HCT116 (cell line): ENCODE data around the gene WSB1.

Experiments
- ATF3 ChIP-seq: IDR thresholded peaks from 2 replicates; pipeline ENCODE4 v1.6.1; 2012
- CEBPB ChIP-seq: IDR thresholded peaks from 2 replicates; pipeline ENCODE4 v1.6.1; 2012; ENCODE audit warnings: low read depth
- CTCF ChIP-seq, 3 experiments: fragments of 200-600 bp in 1 of 3; sonication (generic) in 1 of 3; IDR thresholded peaks in 2 of 3; conservative IDR thresholded peaks in 1 of 3; 2 replicates each; pipeline ENCODE4 v1.5.1; 2012 to 2017; ENCODE audit warnings: low read depth in 2 of 3, low read length in 2 of 3, antibody characterized with exemption in 1 of 3, borderline replicate concordance in 1 of 3, control low read depth in 1 of 3, mild to moderate bottlenecking in 1 of 3, mixed read lengths in 1 of 3, mixed run types in 1 of 3, moderate library complexity in 1 of 3; ENCODE audit not compliant: insufficient read depth in 1 of 3
- EGR1 ChIP-seq: IDR thresholded peaks from 2 replicates; pipeline ENCODE4 v1.6.1; 2012; ENCODE audit warnings: low read depth
- EZH2 ChIP-seq: fragments of 200-600 bp; sonication (generic); IDR thresholded peaks from 2 replicates; pipeline ENCODE4 v1.6.1; 2017; ENCODE audit warnings: antibody characterized with exemption, mixed run types
- EZH2phosphoT487 ChIP-seq: fragments of 200-600 bp; IDR thresholded peaks from 2 replicates; pipeline ENCODE4 v1.6.1; 2018; ENCODE audit warnings: antibody characterized with exemption, borderline replicate concordance
- FOSL1 ChIP-seq: IDR thresholded peaks from 2 replicates; pipeline ENCODE4 v1.6.1; 2012; ENCODE audit warnings: low read depth
- POLR2A ChIP-seq: IDR thresholded peaks from 2 replicates; pipeline ENCODE4 v1.7.0; 2011; ENCODE audit warnings: borderline replicate concordance; ENCODE audit not compliant: insufficient read depth, insufficient read length; ENCODE audit errors: extremely low read depth
- POLR2AphosphoS5 ChIP-seq: IDR thresholded peaks from 2 replicates; pipeline ENCODE4 v1.6.1; 2011; ENCODE audit warnings: mild to moderate bottlenecking, low read depth, low read length, moderate library complexity
- SRF ChIP-seq: IDR thresholded peaks from 2 replicates; pipeline ENCODE4 v1.6.1; 2012; ENCODE audit warnings: low read depth
- ZBTB33 ChIP-seq: IDR thresholded peaks from 2 replicates; pipeline ENCODE4 v1.6.1; 2011; ENCODE audit warnings: mild to moderate bottlenecking, low read length, moderate library complexity; ENCODE audit not compliant: insufficient replicate concordance; ENCODE audit errors: extremely low read depth
- ZFX ChIP-seq: fragments of 450-650 bp; IDR thresholded peaks from 2 replicates; pipeline ENCODE4 v1.6.1; 2017
- TF ChIP-seq, protein P1 (sequence below): IDR thresholded peaks from 2 replicates; pipeline ENCODE4 v1.6.1; 2012; ENCODE audit warnings: low read depth
- TF ChIP-seq, protein P2 (sequence below): IDR thresholded peaks from 2 replicates; pipeline ENCODE4 v1.6.1; 2012

DNA sequence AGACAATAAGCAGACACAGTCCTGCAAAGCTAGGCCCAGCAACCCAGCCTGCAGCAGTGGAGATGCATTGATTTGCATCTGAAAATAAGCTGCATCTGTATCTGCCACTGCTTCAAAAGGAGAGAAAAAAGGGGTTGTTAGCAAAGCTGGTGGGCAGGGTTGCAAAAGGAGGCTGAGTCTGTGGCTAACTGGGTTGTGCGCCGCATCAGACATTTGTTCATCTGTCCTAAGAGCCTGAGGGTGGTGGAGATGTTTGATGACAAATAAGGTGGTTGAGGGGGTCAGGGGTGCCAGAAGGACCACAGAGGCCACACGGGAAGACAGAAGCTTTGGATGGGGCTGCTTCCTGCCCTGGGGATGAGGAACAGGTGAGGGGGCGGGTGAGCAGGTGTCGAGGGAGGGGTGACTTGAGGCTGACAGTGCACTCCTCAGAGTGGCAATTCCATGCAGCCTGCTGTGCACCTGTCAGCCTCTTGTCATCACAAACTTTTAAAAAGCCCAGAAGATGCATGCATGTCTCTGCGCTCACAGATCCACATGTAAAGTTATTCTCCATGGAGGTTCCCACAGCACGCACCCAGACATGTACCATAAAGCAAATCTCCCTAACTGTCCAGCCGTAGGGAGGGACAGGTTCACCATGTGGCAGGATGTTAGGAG lies 35.4 kb downstream of the WSB1 start:
- TF ChIP-seq CTCF (IDR thresholded peaks at IDR 0.05 in 2 of 3, conservative IDR thresholded peaks at IDR 0.05 in 1 of 3; ENCODE audit: borderline replicate concordance in 1 of 3, insufficient read depth in 1 of 3, low read depth in 2 of 3, low read length in 2 of 3) (no peak), ZBTB33 (no peak), POLR2A (no peak), EZH2 (no peak), POLR2AphosphoS5 (no peak), EZH2phosphoT487 (no peak), EGR1 (no peak), CEBPB (no peak), ATF3 (no peak), FOSL1 (no peak), SRF (no peak), ZFX (no peak)
- TF ChIP-seq, protein P1, sequence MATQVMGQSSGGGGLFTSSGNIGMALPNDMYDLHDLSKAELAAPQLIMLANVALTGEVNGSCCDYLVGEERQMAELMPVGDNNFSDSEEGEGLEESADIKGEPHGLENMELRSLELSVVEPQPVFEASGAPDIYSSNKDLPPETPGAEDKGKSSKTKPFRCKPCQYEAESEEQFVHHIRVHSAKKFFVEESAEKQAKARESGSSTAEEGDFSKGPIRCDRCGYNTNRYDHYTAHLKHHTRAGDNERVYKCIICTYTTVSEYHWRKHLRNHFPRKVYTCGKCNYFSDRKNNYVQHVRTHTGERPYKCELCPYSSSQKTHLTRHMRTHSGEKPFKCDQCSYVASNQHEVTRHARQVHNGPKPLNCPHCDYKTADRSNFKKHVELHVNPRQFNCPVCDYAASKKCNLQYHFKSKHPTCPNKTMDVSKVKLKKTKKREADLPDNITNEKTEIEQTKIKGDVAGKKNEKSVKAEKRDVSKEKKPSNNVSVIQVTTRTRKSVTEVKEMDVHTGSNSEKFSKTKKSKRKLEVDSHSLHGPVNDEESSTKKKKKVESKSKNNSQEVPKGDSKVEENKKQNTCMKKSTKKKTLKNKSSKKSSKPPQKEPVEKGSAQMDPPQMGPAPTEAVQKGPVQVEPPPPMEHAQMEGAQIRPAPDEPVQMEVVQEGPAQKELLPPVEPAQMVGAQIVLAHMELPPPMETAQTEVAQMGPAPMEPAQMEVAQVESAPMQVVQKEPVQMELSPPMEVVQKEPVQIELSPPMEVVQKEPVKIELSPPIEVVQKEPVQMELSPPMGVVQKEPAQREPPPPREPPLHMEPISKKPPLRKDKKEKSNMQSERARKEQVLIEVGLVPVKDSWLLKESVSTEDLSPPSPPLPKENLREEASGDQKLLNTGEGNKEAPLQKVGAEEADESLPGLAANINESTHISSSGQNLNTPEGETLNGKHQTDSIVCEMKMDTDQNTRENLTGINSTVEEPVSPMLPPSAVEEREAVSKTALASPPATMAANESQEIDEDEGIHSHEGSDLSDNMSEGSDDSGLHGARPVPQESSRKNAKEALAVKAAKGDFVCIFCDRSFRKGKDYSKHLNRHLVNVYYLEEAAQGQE: no peak
- TF ChIP-seq, protein P2, sequence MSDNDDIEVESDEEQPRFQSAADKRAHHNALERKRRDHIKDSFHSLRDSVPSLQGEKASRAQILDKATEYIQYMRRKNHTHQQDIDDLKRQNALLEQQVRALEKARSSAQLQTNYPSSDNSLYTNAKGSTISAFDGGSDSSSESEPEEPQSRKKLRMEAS: no peak
